ENCODE measurements around the gene FLNC. TPM values are rescaled to one million over a fixed set of nuclear protein-coding genes. Genes with fewer than 3 reads are reported as not detected.

The FLNC gene
- total and polyA plus RNA-seq, 9 of the 15 experiments (the other 6 are each of a cell fraction or from before 2014, with no cell fraction given) = 0.90 to 155 (median 28.8) TPM

GRCh38 chr7:128841921-128842673, 11.9 kb downstream of the FLNC start (continued):
- TF ChIP-seq, protein P1, sequence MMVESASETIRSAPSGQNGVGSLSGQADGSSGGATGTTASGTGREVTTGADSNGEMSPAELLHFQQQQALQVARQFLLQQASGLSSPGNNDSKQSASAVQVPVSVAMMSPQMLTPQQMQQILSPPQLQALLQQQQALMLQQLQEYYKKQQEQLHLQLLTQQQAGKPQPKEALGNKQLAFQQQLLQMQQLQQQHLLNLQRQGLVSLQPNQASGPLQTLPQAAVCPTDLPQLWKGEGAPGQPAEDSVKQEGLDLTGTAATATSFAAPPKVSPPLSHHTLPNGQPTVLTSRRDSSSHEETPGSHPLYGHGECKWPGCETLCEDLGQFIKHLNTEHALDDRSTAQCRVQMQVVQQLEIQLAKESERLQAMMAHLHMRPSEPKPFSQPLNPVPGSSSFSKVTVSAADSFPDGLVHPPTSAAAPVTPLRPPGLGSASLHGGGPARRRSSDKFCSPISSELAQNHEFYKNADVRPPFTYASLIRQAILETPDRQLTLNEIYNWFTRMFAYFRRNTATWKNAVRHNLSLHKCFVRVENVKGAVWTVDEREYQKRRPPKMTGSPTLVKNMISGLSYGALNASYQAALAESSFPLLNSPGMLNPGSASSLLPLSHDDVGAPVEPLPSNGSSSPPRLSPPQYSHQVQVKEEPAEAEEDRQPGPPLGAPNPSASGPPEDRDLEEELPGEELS (CRISPR knock-in tag; IDR thresholded peaks at IDR 0.05; ENCODE audit: borderline replicate concordance) = 0 out of 2 replicates have a peak, but pooled peaks have one; percentile 58
- 0 out of 2 replicates have a peak, but pooled peaks have one; percentile 40 for TF ChIP-seq CBX1 (IDR thresholded peaks at IDR 0.05; ENCODE audit: low read depth)
- TF ChIP-seq ZNF408 (CRISPR knock-in tag; IDR thresholded peaks at IDR 0.05; ENCODE audit: low read depth) = no peak
- TF ChIP-seq SNRNP70 (optimal IDR thresholded peaks at IDR 0.05; ENCODE audit: low read depth, low read length) = no peak
- no peak for TF ChIP-seq ZFP1 (CRISPR knock-in tag; IDR thresholded peaks at IDR 0.05)
- TF ChIP-seq CHD7 (IDR thresholded peaks at IDR 0.05; ENCODE audit: low read depth, low read length) = no peak
- TF ChIP-seq, protein P2, sequence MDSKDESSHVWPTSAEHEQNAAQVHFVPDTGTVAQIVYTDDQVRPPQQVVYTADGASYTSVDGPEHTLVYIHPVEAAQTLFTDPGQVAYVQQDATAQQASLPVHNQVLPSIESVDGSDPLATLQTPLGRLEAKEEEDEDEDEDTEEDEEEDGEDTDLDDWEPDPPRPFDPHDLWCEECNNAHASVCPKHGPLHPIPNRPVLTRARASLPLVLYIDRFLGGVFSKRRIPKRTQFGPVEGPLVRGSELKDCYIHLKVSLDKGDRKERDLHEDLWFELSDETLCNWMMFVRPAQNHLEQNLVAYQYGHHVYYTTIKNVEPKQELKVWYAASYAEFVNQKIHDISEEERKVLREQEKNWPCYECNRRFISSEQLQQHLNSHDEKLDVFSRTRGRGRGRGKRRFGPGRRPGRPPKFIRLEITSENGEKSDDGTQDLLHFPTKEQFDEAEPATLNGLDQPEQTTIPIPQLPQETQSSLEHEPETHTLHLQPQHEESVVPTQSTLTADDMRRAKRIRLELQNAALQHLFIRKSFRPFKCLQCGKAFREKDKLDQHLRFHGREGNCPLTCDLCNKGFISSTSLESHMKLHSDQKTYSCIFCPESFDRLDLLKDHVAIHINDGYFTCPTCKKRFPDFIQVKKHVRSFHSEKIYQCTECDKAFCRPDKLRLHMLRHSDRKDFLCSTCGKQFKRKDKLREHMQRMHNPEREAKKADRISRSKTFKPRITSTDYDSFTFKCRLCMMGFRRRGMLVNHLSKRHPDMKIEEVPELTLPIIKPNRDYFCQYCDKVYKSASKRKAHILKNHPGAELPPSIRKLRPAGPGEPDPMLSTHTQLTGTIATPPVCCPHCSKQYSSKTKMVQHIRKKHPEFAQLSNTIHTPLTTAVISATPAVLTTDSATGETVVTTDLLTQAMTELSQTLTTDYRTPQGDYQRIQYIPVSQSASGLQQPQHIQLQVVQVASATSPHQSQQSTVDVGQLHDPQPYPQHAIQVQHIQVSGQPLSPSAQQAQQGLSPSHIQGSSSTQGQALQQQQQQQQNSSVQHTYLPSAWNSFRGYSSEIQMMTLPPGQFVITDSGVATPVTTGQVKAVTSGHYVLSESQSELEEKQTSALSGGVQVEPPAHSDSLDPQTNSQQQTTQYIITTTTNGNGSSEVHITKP (IDR thresholded peaks at IDR 0.05; ENCODE audit: partially characterized antibody) = no peak
